ENCODE results near the gene FILIP1L. TPM values are rescaled to one million over a fixed set of nuclear protein-coding genes. Genes with fewer than 3 reads are reported as not detected.

Gene FILIP1L
- 36.3 TPM for polyA plus RNA-seq
- long read RNA-seq, donor 1, transcript FILIP1L-203 (2 exons, 3,280 nt) = major isoform, 7 of 7 reads
- long read RNA-seq, donor 1, partial matches to known transcripts = 0 of 7 reads
- long read RNA-seq, donor 1, other reads (novel, unspliced or antisense) = 0 of 7 reads
- long read RNA-seq, donor 2, transcript FILIP1L-203 (2 exons, 3,280 nt) = major isoform, 31 of 31 reads
- long read RNA-seq, donor 2, partial matches to known transcripts = 0 of 31 reads
- long read RNA-seq, donor 2, other reads (novel, unspliced or antisense) = 0 of 31 reads
- long read RNA-seq, donor 3 = 0 reads
- long read RNA-seq, donor 4 = 0 reads
- long read RNA-seq, donor 5, transcript FILIP1L-203 (2 exons, 3,280 nt) = major isoform, 11 of 11 reads
- long read RNA-seq, donor 5, partial matches to known transcripts = 0 of 11 reads
- long read RNA-seq, donor 5, other reads (novel, unspliced or antisense) = 0 of 11 reads
- long read RNA-seq, donor 6, transcript FILIP1L-203 (2 exons, 3,280 nt) = major isoform, 15 of 31 reads
- long read RNA-seq, donor 6, partial matches to known transcripts = 15 of 31 reads
- long read RNA-seq, donor 6, other reads (novel, unspliced or antisense) = 0 of 31 reads
- long read RNA-seq, donor 7, transcript FILIP1L-203 (2 exons, 3,280 nt) = major isoform, 12 of 13 reads
- long read RNA-seq, donor 7, partial matches to known transcripts = 0 of 13 reads
- long read RNA-seq, donor 7, other reads (novel, unspliced or antisense) = 0 of 13 reads
- long read RNA-seq, donor 8, transcript FILIP1L-203 (2 exons, 3,280 nt) = major isoform, 14 of 14 reads
- long read RNA-seq, donor 8, partial matches to known transcripts = 0 of 14 reads
- long read RNA-seq, donor 8, other reads (novel, unspliced or antisense) = 0 of 14 reads
- long read RNA-seq, donor 9, transcript FILIP1L-203 (2 exons, 3,280 nt) = major isoform, 19 of 34 reads
- long read RNA-seq, donor 9, partial matches to known transcripts = 15 of 34 reads
- long read RNA-seq, donor 9, other reads (novel, unspliced or antisense) = 0 of 34 reads
- long read RNA-seq, donor 10, transcript FILIP1L-203 (2 exons, 3,280 nt) = major isoform, 13 of 13 reads
- long read RNA-seq, donor 10, partial matches to known transcripts = 0 of 13 reads
- long read RNA-seq, donor 10, other reads (novel, unspliced or antisense) = 0 of 13 reads
- long read RNA-seq, donor 11, transcript FILIP1L-203 (2 exons, 3,280 nt) = major isoform, 13 of 23 reads
- long read RNA-seq, donor 11, partial matches to known transcripts = 10 of 23 reads
- long read RNA-seq, donor 11, other reads (novel, unspliced or antisense) = 0 of 23 reads

DNA sequence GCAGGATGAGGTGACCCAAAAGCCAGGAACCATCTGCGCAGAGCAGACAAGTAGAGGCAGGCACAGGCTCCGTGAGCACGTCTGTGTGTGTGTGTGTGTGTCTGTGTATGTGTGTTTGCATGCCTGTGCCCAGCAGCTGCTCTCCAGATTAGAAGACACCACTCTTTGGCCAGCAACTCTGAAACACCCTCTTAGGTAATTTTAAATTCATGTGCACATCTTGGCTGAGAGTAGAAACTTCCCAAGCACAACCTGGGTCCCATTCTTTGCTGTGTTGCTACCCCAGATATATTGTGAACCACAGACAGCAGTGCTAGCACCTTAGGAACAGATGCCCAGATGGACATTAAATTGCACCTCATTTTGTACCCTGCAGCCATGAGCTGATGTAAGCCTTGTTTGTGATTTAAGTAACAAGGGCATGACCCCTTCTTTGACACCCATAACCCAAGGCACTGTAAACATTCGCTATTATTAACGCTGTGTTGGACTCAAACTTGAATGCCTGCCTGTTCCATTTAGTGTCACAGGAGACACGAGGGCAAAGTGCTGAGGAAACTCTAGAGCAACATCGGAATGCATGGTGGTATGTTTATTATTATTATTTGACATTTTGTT is at the start of gene FILIP1L:
FILIP1L (minus strand) TSS at position 89 of the 618 bp plus-strand sequence.
- no peaks in the 10 kb centered on the region for H3K4me1 ChIP-seq (ENCODE audit: control insufficient read depth, insufficient read depth, low read length)
- peaks cover 2% of the 10 kb centered on the region for H3K9me3 ChIP-seq (ENCODE audit: control insufficient read depth, low read depth, low read length)
- H3K27ac ChIP-seq (ENCODE audit: low read length) = no peak within 1 kb of the TSS
- no peak for DNase-seq
- no peaks in the 10 kb centered on the region for H3K36me3 ChIP-seq (ENCODE audit: control insufficient read depth, insufficient read depth, low read length)
- WGBS (ENCODE audit: insufficient coverage, low lambda C conversion rate) = no CpG with 5 or more reads among the region's 7 CpGs
- H3K4me3 ChIP-seq (ENCODE audit: low read length) = no peak within 1 kb of the TSS
- H3K27me3 ChIP-seq (ENCODE audit: control insufficient read depth, insufficient read depth, low read length) = no peaks in the 10 kb centered on the region

DNA sequence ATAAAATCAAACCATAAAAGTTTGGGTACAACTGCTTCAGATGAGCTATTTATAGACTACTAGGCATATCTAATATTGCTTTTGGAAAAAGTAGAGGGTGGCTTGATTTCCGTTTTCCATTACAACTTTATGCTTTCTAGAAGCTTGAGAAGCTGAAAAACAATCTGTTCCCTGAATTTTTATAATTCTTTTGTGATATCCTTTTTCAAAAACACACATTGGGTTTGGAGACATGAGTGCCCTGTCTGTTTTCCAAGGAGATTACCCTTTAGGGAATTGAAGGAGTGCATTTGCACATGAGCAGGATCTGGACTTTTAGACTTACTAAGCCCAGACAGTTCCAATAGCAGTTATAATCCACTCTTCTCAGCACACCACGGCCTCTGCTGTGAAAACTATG is 49.5 kb upstream of the FILIP1L start:
- no peak for DNase-seq
- Histone ChIP-seq H3K4me3 (ENCODE audit: low read length) (no peak overlapping the region), H3K36me3 (ENCODE audit: control insufficient read depth, insufficient read depth, low read length) (no peaks in the 10 kb centered on the region), H3K9me3 (ENCODE audit: control insufficient read depth, low read depth, low read length) (no peaks in the 10 kb centered on the region), H3K27me3 (ENCODE audit: control insufficient read depth, insufficient read depth, low read length) (no peaks in the 10 kb centered on the region), H3K27ac (ENCODE audit: low read length) (no peak overlapping the region), H3K4me1 (ENCODE audit: control insufficient read depth, insufficient read depth, low read length) (no peaks in the 10 kb centered on the region)
- WGBS (ENCODE audit: insufficient coverage, low lambda C conversion rate) = 57% methylated on average over 1 of the region's 2 CpGs

GRCh38 chr3:100160521-100160920 is 46.2 kb upstream of the FILIP1L start:
- H3K4me1 ChIP-seq (ENCODE audit: control insufficient read depth, insufficient read depth, low read length) = no peaks in the 10 kb centered on the region
- H3K27ac ChIP-seq (ENCODE audit: low read length) = no peak overlapping the region
- no peak for DNase-seq
- no peak overlapping the region for H3K4me3 ChIP-seq (ENCODE audit: low read length)
- WGBS (ENCODE audit: insufficient coverage, low lambda C conversion rate) = no CpG with 5 or more reads among the region's 2 CpGs
- no peaks in the 10 kb centered on the region for H3K27me3 ChIP-seq (ENCODE audit: control insufficient read depth, insufficient read depth, low read length)
- H3K36me3 ChIP-seq (ENCODE audit: control insufficient read depth, insufficient read depth, low read length) = no peaks in the 10 kb centered on the region
- H3K9me3 ChIP-seq (ENCODE audit: control insufficient read depth, low read depth, low read length) = peaks cover 5% of the 10 kb centered on the region

DNA sequence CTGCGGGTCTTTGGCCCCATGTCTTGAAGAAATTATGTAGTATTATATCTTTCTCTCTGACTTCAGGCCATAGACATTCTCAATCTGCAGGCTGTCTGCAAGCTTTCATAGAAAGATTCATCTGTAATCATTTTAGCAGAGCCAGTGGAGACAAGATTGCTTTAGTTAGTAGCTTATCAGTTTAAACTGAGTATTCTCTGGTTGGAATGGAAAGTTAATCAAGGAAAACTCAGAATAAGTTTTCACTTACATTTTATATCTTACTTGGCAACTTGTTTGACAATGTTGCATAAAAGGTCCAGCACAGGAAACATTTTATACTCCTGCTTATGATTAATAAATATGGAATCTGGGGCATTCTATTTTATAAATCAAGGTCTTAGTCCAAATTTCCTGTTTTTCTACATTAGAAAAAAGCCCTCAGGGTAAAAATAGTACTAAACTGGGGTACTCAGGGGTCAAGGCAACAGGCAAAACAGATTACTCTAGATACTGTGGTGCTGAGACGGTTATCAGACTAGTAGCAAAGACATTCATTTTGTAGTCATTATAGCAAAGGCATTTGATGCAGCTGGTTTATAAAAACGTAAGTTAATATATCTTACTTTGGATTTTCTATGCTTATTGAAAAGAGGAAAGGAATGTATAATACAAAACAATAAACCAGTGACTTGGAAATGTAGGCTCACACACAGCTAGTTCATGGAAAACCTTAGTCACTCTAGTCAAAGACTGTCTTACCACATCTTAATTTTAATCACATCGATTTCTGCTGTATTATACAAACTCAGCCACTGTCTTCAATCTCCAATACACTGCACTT is 45.2 kb upstream of the FILIP1L start:
- Histone ChIP-seq H3K9me3 (ENCODE audit: control insufficient read depth, low read depth, low read length) (peaks cover 10% of the 10 kb centered on the region), H3K27ac (ENCODE audit: low read length) (no peak overlapping the region), H3K36me3 (ENCODE audit: control insufficient read depth, insufficient read depth, low read length) (no peaks in the 10 kb centered on the region), H3K4me3 (ENCODE audit: low read length) (no peak overlapping the region), H3K27me3 (ENCODE audit: control insufficient read depth, insufficient read depth, low read length) (no peaks in the 10 kb centered on the region), H3K4me1 (ENCODE audit: control insufficient read depth, insufficient read depth, low read length) (no peaks in the 10 kb centered on the region)
- no peak for DNase-seq
- 84% methylated on average over 3 of the region's 4 CpGs for WGBS (ENCODE audit: insufficient coverage, low lambda C conversion rate)

DNA sequence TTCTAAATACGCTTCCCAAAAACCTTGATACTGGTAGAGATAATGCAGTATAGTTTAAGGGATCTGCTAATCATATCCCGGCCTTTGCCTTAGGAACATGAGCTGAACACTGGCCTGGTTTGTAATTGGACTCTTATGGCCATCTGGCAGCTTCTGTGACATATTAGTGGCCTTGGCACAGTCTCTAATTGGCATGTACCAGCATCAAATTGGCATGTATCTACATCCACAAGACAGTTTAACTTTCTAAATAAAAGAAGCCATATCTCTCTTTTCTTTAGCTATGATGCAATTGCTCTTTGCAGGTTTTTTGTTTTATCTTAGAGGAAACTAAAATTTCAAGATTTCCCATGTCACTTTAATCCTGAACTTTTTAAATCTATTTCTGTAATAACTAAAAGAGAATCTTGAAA is 44.6 kb upstream of the FILIP1L start:
- no CpG with 5 or more reads among the region's 2 CpGs for WGBS (ENCODE audit: insufficient coverage, low lambda C conversion rate)
- Histone ChIP-seq H3K27me3 (ENCODE audit: control insufficient read depth, insufficient read depth, low read length) (no peaks in the 10 kb centered on the region), H3K36me3 (ENCODE audit: control insufficient read depth, insufficient read depth, low read length) (no peaks in the 10 kb centered on the region), H3K4me1 (ENCODE audit: control insufficient read depth, insufficient read depth, low read length) (no peaks in the 10 kb centered on the region), H3K9me3 (ENCODE audit: control insufficient read depth, low read depth, low read length) (peaks cover 10% of the 10 kb centered on the region), H3K27ac (ENCODE audit: low read length) (peak overlapping the region; percentile 11), H3K4me3 (ENCODE audit: low read length) (no peak overlapping the region)
- no peak for DNase-seq

DNA sequence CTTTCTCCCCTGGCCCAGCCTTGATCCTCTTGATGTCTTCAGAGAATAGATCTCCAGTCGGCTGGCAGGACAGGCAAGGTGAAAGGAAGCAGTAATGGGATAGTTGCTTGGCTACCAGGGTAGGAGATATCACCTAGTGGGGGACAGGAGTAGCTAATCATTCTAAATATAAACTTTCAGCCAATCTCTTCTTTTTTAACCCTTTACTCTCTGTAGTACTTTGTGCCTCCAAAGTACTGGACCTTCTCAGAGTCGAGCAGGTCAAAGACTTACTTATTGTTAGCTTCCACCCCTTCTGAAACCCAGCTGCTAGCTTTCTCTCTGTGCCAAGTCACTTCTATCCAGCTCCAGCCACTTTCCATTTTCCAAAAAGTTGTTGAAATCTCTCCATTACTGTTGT is 43.4 kb upstream of the FILIP1L start:
- Histone ChIP-seq H3K4me1 (ENCODE audit: control insufficient read depth, insufficient read depth, low read length) (no peaks in the 10 kb centered on the region), H3K27ac (ENCODE audit: low read length) (no peak overlapping the region), H3K36me3 (ENCODE audit: control insufficient read depth, insufficient read depth, low read length) (no peaks in the 10 kb centered on the region), H3K27me3 (ENCODE audit: control insufficient read depth, insufficient read depth, low read length) (no peaks in the 10 kb centered on the region), H3K4me3 (ENCODE audit: low read length) (no peak overlapping the region), H3K9me3 (ENCODE audit: control insufficient read depth, low read depth, low read length) (peaks cover 10% of the 10 kb centered on the region)
- no peak for DNase-seq
- WGBS (ENCODE audit: insufficient coverage, low lambda C conversion rate) = 71% methylated on average over 1 of the region's 2 CpGs

GRCh38 chr3:100155590-100155989 is 41.3 kb upstream of the FILIP1L start:
- Histone ChIP-seq H3K4me1 (ENCODE audit: control insufficient read depth, insufficient read depth, low read length) (no peaks in the 10 kb centered on the region), H3K4me3 (ENCODE audit: low read length) (no peak overlapping the region)
- no peak for DNase-seq

GRCh38 chr3:100155128-100155527 is 40.8 kb upstream of the FILIP1L start:
- Histone ChIP-seq H3K27me3 (ENCODE audit: control insufficient read depth, insufficient read depth, low read length) (no peaks in the 10 kb centered on the region), H3K36me3 (ENCODE audit: control insufficient read depth, insufficient read depth, low read length) (no peaks in the 10 kb centered on the region), H3K4me1 (ENCODE audit: control insufficient read depth, insufficient read depth, low read length) (no peaks in the 10 kb centered on the region), H3K9me3 (ENCODE audit: control insufficient read depth, low read depth, low read length) (peaks cover 10% of the 10 kb centered on the region), H3K27ac (ENCODE audit: low read length) (no peak overlapping the region), H3K4me3 (ENCODE audit: low read length) (no peak overlapping the region)
- DNase-seq = no peak

More at GRCh38 chr3:100155590-100155989, 41.3 kb upstream of the FILIP1L start:
- H3K36me3 ChIP-seq (ENCODE audit: control insufficient read depth, insufficient read depth, low read length) = no peaks in the 10 kb centered on the region
- peaks cover 10% of the 10 kb centered on the region for H3K9me3 ChIP-seq (ENCODE audit: control insufficient read depth, low read depth, low read length)
- H3K27ac ChIP-seq (ENCODE audit: low read length) = no peak overlapping the region
- H3K27me3 ChIP-seq (ENCODE audit: control insufficient read depth, insufficient read depth, low read length) = no peaks in the 10 kb centered on the region

DNA sequence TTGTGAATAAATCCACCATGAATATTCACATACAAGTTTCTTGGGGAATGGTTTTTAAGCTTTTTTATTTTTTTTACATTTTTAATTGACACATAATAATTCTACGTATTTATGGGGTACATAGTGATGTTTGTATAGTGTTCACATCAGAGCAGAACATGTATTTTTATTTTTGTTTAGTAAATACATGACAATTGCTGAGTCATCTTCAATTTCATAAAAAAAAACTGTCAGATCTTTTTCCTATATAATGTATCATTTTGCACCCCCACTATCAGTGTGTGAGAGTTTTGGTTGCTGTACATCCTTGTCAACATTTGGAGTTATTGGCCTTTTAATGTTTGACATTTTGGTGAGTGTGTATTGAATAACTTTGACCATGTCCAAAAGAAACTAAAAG is 39.9 kb upstream of the FILIP1L start:
- H3K4me3 ChIP-seq (ENCODE audit: low read length) = no peak overlapping the region
- H3K27me3 ChIP-seq (ENCODE audit: control insufficient read depth, insufficient read depth, low read length) = no peaks in the 10 kb centered on the region
- DNase-seq = no peak
- H3K36me3 ChIP-seq (ENCODE audit: control insufficient read depth, insufficient read depth, low read length) = no peaks in the 10 kb centered on the region
- H3K4me1 ChIP-seq (ENCODE audit: control insufficient read depth, insufficient read depth, low read length) = no peaks in the 10 kb centered on the region
- H3K27ac ChIP-seq (ENCODE audit: low read length) = no peak overlapping the region
- H3K9me3 ChIP-seq (ENCODE audit: control insufficient read depth, low read depth, low read length) = peaks cover 10% of the 10 kb centered on the region
- 100% methylated on average over 1 of the region's 1 CpG for WGBS (ENCODE audit: insufficient coverage, low lambda C conversion rate)

All from large intestine (tissue), 12 donors.